ENCODE results near the gene SLC30A1. TPM values are rescaled to one million over a fixed set of nuclear protein-coding genes. Genes with fewer than 3 reads are reported as not detected.
"Not testable (repeated sequence)": the region's sequence is repeated elsewhere in the genome, so short reads cannot be mapped to it uniquely, and the experiment has no call there.

Gene SLC30A1
- total RNA-seq, 4 donors from 2014 or later = 8.3 to 12.4 (median 10.3) TPM

DNA sequence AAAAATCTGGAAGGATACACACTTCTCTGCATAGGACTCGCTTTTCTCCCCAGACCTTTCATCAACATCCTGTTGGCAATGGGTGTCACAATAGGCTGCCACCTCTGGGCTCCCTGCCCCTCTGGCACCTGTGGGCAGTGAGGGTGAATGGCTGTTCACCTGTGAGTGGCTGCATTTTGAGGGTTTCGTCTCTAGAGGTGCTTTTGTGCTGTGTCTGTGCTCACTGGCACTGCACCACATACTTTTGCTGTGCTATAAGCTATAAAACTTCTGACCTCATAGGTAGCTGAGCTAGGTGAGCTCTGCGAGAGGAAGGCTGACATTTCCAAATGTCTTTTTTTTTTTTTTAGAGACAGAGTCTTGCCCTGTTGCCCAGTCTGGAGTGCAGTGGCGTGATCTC, 35.9 kb downstream of the SLC30A1 start:
- Histone ChIP-seq H3K4me1 (peaks cover 0 to 25% (median 4%) of the 10 kb centered on the region in 3 donors), H3K9me3 (no peaks in the 10 kb centered on the region), H3K4me3 (no peak overlapping the region), H3K36me3 (no peaks in the 10 kb centered on the region), H3K27me3 (no peaks in the 10 kb centered on the region), H3K27ac (peak overlapping the region in 2 of 4 donors; percentile 55 to 71)
- no peak for DNase-seq
- TF ChIP-seq POLR2A (IDR thresholded peaks at IDR 0.05) = no peak
- TF ChIP-seq, protein P1, sequence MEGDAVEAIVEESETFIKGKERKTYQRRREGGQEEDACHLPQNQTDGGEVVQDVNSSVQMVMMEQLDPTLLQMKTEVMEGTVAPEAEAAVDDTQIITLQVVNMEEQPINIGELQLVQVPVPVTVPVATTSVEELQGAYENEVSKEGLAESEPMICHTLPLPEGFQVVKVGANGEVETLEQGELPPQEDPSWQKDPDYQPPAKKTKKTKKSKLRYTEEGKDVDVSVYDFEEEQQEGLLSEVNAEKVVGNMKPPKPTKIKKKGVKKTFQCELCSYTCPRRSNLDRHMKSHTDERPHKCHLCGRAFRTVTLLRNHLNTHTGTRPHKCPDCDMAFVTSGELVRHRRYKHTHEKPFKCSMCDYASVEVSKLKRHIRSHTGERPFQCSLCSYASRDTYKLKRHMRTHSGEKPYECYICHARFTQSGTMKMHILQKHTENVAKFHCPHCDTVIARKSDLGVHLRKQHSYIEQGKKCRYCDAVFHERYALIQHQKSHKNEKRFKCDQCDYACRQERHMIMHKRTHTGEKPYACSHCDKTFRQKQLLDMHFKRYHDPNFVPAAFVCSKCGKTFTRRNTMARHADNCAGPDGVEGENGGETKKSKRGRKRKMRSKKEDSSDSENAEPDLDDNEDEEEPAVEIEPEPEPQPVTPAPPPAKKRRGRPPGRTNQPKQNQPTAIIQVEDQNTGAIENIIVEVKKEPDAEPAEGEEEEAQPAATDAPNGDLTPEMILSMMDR (IDR thresholded peaks at IDR 0.05) = no peak
- 73 to 85% methylated on average over 4 of the region's 4 CpGs for WGBS, 2 donors
- intact Hi-C loops (cut with DNase I) = no loop called here

DNA sequence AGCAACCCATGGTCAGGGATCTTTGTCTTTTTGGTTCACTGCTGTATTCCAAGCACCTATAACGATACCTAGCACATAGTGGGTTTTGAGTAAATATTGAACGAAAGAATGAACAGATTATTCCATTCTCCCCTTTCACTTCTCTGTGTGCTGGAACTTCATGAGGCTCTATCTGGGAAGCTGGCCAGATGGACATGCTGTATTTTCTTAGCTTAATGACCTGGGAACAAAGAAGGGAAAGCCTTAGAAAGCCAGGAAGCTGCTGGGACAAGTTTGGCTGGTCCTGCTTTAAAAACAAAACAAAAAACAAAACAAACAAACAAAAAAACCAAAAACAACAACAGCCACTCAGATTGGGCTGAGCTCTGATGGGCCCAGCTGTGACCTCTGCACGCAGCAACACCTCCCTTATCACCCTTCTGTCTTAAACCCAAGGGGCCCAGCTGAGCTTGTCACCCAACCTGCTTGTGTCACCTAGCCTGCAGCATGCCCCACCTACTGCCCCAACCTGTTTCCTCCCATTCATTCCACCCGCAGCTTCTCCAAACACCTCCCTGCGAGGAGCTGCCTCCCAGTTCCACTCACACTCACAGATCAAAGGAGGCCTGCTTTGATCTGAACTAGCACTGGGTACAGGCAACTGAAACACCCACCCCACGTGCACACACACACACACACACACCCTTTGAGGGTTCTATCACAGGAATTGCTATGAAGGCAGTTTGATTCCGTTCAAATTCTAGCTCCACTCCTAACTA, 37.1 kb downstream of the SLC30A1 start:
- Histone ChIP-seq H3K4me1 (peaks cover 0 to 25% (median 4%) of the 10 kb centered on the region in 3 donors), H3K27me3 (no peaks in the 10 kb centered on the region), H3K27ac (peak overlapping the region; percentile 47 to 71 (median 52)), H3K4me3 (no peak overlapping the region), H3K36me3 (no peaks in the 10 kb centered on the region), H3K9me3 (no peaks in the 10 kb centered on the region)
- intact Hi-C loops (cut with DNase I) = no loop called here
- 43% methylated on average over 7 of the region's 7 CpGs for WGBS, 2 donors
- TF ChIP-seq, protein P1 (IDR thresholded peaks at IDR 0.05) = no peak
- TF ChIP-seq POLR2A (IDR thresholded peaks at IDR 0.05) = no peak
- no peak for DNase-seq

DNA sequence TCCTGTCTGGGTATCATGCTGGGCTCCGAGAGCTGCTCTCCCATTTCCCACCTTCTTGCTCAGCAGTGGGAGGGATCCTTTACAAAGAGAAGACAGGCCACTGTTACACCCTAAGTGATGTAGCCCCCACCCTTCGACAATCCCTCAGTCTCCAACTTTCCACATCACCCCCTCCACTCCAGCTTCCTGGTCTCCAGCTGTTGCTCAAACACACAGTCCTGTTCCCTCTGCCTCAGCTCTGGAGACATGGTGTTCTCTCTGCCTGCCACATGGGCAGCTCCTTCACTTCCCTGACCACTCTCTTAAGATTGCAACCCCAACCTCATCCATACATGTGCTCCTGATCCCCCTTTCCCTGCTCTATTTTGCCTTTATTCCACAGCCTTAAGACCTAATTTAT, 37.7 kb downstream of the SLC30A1 start:
- intact Hi-C loops (cut with DNase I) = no loop called here
- Histone ChIP-seq H3K4me3 (no peak overlapping the region), H3K27me3 (no peaks in the 10 kb centered on the region), H3K36me3 (no peaks in the 10 kb centered on the region), H3K27ac (peak overlapping the region in 3 of 4 donors; percentile 2 to 71 (median 55)), H3K4me1 (peaks cover 0 to 25% (median 4%) of the 10 kb centered on the region in 3 donors), H3K9me3 (no peaks in the 10 kb centered on the region)
- no peak for TF ChIP-seq POLR2A (IDR thresholded peaks at IDR 0.05)
- TF ChIP-seq, protein P1 (IDR thresholded peaks at IDR 0.05) = no peak
- WGBS, 2 donors = 75 to 80% methylated on average over 1 to 2 of the region's 2 CpGs
- DNase-seq = no peak

DNA sequence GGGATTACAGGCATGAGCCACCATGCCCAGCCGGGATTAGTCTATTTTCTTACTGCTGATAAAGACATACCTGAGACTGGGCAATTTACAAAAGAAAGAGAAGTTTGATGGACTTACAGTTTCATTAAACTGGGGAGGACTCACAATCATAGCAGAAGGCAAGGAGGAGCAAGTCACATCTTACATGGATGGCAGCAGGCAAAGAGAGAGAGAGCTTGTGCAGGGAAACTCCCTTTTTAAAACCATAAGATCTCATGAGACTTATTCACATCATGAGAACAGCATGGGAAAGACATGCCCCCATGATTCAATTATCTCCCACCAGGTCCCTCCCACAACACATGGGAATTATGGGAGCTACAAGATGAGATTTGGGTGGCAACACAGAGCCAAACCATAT, 38.1 kb downstream of the SLC30A1 start:
- H3K4me3 ChIP-seq; intact Hi-C loops (cut with DNase I); H3K36me3 ChIP-seq; DNase-seq; H3K27me3 ChIP-seq; H3K9me3 ChIP-seq; H3K27ac ChIP-seq: not testable (repeated sequence)
- peaks cover 0 to 25% (median 4%) of the 10 kb centered on the region in 3 donors for H3K4me1 ChIP-seq
- 100% methylated on average over 1 of the region's 1 CpG; no CpG with 5 or more reads in 1 of the 2 donors for WGBS, 2 donors

DNA sequence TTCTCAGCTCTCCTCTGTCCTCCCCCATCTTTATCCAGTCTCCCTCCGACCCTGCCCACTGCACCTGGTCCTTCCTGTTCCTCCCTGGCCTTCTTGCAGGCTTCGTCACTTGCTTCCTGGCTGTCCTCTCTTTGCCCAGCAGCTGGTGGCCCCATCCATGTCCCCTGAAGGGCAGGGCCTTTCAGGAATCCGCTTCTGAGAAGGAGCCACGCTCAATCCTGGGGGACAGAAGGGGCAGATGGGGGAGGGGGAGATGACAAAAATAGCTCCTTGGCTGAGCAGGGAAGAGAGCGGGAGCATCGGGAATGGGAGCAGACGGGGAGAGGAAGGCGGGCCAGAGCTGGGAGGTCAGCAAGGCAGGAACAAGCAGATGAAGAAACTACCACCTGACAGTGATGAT, 40.7 kb downstream of the SLC30A1 start:
- H3K27me3 ChIP-seq = no peaks in the 10 kb centered on the region
- H3K27ac ChIP-seq = no peak overlapping the region
- H3K9me3 ChIP-seq = no peaks in the 10 kb centered on the region
- TF ChIP-seq, protein P1 (IDR thresholded peaks at IDR 0.05) = no peak
- TF ChIP-seq POLR2A (IDR thresholded peaks at IDR 0.05) = no peak
- DNase-seq = no peak
- no peaks in the 10 kb centered on the region for H3K36me3 ChIP-seq
- intact Hi-C loops (cut with DNase I) = no loop called here
- no peak overlapping the region for H3K4me3 ChIP-seq
- H3K4me1 ChIP-seq = peaks cover 0 to 23% (median 4%) of the 10 kb centered on the region in 3 donors
- WGBS, 2 donors = 74 to 82% methylated on average over 6 of the region's 8 CpGs

Data from esophagus squamous epithelium (tissue), 5 donors.